ENCODE results near the gene HSD17B1.

Gene HSD17B1

DNA sequence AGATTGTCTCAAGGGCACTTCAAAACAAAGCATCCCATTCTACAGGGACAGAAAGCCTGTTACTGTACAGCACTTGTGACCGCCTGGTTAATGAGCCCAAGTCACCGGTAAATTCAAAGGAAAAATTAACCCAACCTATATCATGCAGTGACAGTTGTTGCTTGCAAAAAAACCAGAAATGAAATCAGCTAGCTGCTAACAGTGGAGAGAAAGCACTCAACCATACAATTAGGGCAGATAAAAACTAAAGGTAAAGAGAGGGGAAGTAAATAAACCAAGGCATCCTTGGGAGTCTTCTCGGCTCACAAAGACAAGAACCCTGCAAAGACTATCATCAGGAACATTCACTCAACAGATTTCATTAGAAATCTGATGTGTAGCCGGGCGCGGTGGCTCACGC, 50.6 kb downstream of the HSD17B1 start:
- DNase-seq (ENCODE audit: low read depth in 4 of 4, low spot score in 1 of 4): no peak

All from stimulated activated CD4-positive, alpha-beta T cell treated with anti-CD3 and anti-CD28 coated beads, Interleukin-1b, Interleukin-23, amount 100 ng/mL, for 24 hours (primary cell).